SH-SY5Y (cell line): ENCODE measurements around the gene TMEM132A.
A peak's percentile ranks its signal among the peaks of the same experiment; 100 is the strongest.

Experiments used
- GATA2 ChIP-seq: IDR thresholded peaks from 2 replicates; pipeline ENCODE4 v1.6.1; 2011; ENCODE audit warnings: mild to moderate bottlenecking, low read depth, low read length
- GATA3 ChIP-seq: IDR thresholded peaks from 2 replicates; pipeline ENCODE4 v1.6.1; 2011; ENCODE audit warnings: low read depth, mild to moderate bottlenecking, low read length, moderate library complexity

The TMEM132A gene

DNA sequence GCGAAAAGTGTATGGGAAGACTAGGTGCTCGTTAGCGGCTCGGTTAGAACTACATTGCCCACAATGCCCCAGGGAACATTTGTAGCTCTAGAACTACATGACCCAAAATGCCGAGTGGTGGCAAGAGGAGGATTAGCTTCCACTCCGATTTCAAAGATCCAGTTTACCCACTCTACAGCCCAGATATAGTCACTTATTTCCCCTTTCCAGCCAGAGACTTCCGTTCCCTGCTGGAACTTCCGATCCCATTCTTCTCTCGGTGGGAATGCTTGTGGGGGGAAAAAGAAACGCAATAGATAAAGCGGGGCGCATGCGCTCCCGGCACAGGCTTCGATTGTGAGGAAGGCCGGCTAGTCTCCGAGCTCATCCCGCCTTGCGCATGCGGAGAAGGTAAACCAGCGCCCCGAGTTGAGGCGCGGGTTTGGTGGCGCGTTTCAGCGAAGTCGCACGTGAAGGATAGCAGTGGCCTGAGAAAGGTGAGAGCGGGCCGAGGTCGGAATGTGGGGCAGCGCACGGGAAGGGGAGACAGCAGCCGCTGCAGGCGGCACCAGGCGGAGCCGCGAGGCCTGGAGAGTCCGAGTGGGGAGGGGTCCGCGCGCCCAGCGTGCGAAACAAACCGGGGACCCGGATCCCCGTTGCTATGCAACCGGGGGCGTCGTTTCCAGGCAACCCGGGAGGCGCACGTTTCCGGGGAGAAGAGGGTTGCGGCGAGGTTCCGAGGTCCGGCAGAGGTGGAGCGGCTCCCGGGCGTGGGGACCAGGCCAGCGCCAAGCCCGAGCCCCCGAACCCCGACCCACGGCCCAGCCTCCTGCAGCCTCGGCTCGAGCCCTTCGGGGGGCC is 10.2 kb upstream of the TMEM132A start, which contains the start of gene TMEM109:
Gene TMEM109, plus strand, starts transcription at position 366 of the 840 bp plus-strand sequence. CDS start 5,536 bp downstream, outside the sequence.
- peak; percentile 55 for TF ChIP-seq GATA2
- TF ChIP-seq GATA3, result no peak

DNA sequence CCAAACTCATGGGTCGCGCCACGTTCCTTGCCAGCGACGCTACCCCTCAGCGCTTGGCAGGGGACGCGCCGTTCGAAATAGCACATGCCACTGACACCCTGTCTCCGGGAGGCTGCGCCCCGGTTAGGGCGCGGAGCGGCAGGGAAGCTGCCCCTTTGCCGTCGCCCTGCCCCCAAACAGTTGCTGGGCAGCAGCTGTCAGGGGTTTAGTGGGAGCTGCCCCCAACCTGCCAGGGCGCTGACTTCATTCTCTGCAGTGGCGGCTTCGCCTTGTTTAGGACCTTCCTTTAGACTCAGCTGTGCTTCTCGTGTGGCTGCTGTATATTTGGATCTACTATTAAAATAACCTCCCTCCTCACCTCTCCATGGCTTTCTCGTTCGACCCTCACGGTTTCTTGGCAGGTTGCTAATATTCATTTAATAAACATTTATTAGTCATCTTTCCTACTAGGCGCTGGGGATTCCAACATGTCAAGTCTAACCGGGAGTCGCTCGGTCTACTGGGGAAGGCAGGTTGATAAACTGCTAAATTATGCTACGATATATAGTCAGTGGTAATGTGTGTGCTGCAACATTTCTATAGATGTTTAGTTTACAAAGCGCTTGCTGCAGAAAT is 9.5 kb upstream of the TMEM132A start:
- TF ChIP-seq GATA2 (no peak), GATA3 (no peak)

DNA sequence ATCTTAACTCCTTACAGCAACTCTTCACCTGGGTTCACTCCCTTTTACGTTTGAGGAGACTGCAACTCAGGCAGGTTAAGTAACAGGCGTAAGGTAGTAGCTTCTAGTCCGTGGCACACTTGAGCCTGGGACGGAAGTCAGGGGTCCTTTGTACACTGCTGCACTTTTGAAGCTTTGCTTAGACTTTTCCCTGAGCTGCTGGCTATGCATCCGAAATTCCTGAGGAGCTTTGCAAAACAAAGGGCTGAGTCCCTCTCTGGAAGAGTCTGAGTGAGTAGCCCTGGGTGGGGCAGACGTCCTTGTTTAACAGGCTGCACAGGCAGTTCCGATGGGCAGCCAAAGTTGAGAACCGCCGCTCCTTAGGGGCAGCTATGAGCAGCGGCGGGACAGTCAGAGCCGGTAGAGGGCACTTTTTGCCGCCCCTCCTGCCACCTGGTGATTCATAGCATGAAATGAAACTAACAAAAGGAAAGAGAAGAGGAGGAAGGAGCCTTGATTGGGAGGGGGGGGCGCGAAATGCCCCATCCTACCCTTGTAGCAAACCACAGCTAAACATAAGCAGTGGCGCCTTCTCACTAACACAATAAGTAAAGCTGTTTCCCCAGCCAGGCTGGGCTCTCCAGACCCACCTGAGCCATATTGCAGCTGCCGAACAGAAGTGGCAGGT is 8.9 kb upstream of the TMEM132A start:
- TF ChIP-seq GATA3, result no peak
- TF ChIP-seq GATA2, result no peak

DNA sequence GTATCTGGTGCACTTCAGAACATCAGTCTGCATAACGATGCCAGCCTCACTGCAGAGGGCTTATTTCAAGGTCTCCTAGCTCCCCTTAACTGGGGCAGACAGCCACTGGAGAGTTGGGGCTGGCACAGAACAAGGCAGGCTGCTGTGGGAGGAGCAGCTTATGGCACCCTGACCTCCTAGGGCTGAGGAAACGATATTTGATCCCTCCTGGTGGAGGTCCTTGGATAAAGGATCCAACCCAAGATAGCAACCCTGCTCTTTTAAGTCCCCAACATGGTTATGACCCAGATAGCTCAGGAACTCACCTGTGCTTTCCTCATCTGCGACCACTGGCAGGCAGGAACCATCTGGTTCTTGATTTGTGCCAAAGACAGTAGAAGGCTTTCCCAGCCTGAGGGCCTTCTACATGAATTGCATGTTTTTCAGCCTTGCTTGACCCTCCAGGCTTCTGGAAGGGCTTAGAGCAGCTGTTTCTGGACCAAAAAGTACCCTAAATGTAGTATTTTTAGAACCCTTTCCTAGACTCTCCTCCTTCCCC is 7.5 kb upstream of the TMEM132A start:
- no peak for TF ChIP-seq GATA2
- TF ChIP-seq GATA3, result no peak

DNA sequence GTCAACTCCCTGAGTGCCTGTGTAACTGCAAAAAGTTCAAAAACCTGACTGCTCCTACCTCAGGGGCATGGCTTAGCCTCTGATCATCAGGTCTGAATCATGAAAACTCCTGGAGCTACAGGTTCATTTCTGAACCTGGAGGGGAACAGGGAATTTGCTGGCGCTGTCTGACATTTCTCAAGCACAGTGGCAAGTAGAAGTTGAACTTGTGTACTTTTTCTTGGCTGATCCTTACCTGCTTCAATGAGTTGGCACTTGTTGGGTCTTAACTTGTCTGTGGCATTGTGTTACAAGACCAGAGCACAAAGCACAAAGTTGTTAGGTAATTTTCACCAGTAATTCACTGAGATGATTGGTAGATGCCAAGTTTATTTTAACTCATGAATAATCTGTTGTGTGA is 7.0 kb upstream of the TMEM132A start:
- TF ChIP-seq GATA2, result no peak
- TF ChIP-seq GATA3, result no peak

DNA sequence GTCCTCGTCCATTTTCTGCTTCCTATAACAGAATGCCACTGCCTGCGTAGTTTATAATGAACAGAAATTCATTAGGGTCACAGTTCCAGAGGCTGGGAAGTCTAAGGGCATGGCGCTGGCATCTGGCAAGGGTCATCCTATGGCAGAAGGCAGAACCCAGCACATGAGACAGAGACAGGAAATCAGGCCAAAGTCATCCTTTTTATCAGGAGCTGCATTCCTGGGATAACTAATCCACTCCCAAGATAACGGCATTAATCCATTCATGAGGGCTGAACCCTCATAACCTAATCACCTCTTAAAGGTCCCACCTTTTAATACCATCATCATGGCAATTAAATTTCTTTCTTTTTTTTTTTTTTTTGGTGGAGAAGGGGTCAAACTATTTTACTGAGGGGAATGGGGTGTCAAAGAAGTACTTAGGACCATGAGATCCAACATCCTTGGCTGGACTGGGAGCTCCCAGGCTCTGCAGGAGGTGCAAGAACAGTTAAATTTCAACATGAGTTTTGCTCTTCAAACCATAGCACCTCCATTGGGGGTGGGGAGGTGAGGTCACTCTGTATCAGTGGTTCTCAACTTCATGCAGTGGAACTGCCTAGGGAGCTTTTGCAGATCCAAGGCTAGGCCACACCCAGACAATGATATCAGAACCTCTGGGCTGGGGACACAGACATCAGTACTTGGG is 5.9 kb upstream of the TMEM132A start:
- TF ChIP-seq GATA2 (no peak), GATA3 (no peak)

DNA sequence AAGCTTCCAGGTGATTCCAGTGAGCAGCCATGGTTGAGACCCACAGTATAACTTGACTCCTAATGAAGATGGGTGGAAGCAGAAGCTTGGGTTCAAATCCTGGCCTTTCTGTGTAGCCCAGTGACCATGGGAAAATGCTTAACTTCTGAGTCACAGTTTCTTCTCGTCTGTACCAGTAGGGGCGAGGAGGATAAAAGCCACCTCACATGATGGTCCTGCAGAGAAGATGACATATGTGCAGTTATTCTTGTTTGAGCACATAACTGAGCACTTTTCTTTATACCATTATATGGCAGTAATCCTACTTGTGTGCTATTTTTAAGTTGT is 5.4 kb upstream of the TMEM132A start:
- TF ChIP-seq GATA2, result no peak
- no peak for TF ChIP-seq GATA3

DNA sequence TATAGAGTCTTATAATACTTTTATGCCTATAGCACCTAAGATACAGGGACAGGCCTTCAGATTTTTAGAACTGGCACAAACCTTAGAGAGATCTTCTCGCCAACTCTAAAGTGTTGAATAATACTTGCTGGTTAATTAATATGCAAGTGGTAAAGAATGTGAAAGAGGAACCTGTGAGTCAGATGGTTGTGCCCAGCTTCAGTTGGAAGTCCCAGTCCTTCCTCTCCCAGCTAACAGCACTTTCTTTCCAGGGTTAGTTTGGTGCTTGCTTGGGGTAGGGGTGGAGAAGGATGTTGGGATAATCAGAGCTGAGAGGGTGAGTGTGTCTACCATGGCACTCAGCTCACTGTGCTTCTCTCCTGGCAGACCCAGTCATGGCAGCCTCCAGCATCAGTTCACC is 4.9 kb upstream of the TMEM132A start:
- TF ChIP-seq GATA3 (no peak), GATA2 (no peak)

DNA sequence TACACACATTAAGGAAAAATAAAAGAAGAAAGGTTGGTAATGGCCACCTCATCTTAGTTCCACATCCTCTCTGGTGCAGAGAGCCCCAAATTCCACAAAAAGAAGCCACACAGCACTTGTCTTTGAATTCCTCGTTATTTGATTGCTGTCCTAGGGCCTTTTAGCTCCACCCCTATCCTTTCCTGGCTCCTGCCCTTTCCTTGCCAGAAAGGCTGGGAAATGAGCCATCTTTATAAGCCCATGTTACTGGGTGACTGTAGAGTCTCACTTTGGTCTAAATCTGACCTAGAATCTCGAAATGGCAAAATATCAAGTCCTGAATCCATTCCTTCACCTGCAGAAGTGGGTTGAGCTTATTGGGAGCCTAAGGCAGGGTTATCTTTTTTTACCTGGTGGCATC is 4.3 kb upstream of the TMEM132A start:
- TF ChIP-seq GATA3, result no peak
- no peak for TF ChIP-seq GATA2

DNA sequence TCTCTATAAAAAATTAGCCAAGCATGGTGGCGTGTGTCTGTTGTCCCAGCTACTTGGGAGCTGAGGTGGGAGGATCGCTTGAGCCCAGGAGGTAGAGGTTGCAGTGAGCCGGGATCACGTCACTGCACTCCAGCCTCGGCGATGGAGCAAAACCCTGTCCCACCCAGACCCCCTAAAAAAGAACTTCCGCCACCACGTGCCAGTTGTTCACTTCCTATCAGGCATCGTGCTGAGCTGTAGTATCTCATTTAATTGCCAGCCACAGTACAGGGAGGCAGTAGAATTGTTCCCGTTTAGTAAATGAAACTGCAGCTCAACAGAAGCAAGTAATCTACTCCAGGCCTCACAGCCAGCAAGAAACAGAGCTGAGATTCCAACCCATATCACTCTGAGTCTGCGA is 3.0 kb upstream of the TMEM132A start:
- TF ChIP-seq GATA2 (no peak), GATA3 (no peak)

DNA sequence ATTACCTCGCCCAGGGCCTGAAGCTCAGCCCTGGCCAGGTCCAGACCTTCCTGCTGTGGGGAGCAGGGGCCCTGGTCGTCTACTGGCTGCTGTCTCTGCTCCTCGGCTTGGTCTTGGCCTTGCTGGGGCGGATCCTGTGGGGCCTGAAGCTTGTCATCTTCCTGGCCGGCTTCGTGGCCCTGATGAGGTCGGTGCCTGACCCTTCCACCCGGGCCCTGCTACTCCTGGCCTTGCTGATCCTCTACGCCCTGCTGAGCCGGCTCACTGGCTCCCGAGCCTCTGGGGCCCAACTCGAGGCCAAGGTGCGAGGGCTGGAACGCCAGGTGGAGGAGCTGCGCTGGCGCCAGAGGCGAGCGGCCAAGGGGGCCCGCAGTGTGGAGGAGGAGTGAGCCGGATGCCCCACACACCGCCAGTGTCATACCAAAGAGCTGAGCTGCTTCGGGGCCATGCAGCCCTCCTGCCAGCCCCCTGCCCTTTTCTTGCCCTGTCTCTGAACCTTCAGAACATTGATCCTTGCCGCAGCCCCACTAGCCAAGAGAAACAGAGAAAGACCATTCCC is 2.4 kb upstream of the TMEM132A start:
- TF ChIP-seq GATA3 (no peak), GATA2 (no peak)

DNA sequence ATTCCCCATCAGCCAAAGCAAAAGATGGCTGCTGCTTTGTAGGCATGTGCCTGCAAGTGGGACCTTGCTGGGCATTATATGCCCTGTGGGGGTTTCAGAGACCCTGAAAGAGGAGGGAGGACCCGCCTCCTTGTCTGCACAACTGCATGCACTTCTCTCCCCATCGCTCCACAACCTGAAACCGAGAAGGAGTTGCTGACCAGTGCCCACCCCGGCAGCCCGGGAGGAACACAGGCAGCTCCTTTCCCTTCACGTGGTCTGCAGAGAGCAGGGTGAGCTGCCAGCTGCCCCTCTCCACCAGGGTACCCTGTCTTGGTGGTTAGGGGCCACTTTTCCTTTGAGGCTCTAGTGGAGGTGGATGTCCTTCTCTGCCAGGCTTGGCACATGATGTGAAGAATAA is 1.4 kb upstream of the TMEM132A start:
- no peak for TF ChIP-seq GATA2
- TF ChIP-seq GATA3, result no peak

DNA sequence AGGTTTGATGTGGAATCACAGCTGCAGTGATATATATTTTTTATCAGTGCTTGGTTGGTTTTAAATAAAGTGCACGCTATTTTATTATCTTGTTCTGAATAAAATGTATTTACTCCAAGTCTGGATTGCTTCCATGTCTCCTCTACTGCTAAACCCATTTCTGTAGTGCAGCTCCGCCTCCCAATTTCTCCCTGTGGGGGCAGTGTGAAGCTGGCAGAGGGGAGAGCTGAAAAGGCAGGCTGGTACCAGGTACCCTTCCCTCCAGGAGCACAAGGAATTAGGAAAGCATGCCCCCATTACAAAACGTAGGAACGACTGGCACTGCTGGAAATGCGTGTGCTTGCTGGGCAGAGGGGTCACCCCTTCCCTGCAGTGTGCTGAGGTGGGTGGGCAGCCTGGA is 934 bp upstream of the TMEM132A start:
- TF ChIP-seq GATA3, result no peak
- TF ChIP-seq GATA2, result no peak

DNA sequence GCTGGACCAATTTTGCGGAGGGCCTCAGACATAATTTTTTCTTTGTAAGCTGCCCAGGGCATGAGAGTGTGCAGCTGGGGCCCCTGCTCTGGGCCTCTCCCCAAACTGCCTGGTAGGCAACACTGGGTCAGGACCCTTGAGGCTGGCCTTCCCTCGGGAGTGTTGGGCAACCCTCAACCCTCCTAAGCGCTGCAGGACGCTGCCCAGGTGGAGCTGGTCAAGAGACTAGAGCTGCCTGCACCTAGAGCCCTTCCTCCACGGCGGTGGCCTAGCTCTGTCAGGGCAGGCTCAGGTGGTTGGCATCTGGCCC is 505 bp upstream of the TMEM132A start:
- TF ChIP-seq GATA2 (no peak), GATA3 (no peak)
